HCEC 1CT (cell line): ENCODE measurements around the gene XPA.
A peak's percentile ranks its signal among the peaks of the same experiment; 100 is the strongest.

Experiments used
- DNase-seq: peaks from one replicate; pipeline ENCODE4 v3.0.0-alpha.2; 2017

XPA gene

DNA sequence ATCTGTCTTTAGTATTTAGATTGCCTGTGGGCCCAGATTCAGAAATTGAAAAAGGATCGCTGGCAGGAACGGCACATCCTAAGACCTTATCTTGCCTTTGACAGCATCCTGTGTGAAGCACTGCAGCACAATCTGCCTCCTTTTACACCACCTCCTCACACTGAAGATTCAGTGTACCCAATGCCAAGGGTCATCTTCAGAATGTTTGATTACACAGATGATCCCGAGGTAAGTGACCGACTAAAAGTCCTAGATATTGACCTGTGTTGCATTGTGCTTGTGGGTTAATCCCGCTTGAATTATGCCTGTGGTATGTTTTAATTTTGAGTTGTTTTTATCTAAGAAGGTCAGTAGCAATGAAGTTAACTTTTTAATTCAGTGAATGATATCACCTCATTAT lies 49.1 kb downstream of the XPA start:
- no peak for DNase-seq

- DNase-seq = no peak
Observed at GRCh38 chr9:97645720-97646119, 51.4 kb downstream of the XPA start.

GRCh38 chr9:97640325-97640724 lies 56.8 kb downstream of the XPA start:
- no peak for DNase-seq

- DNase-seq = no peak
Observed at GRCh38 chr9:97638666-97639065, 58.5 kb downstream of the XPA start.

GRCh38 chr9:97636903-97637302 lies 60.2 kb downstream of the XPA start:
- DNase-seq = no peak

GRCh38 chr9:97635026-97635425 lies 62.1 kb downstream of the XPA start:
- no peak for DNase-seq

DNA sequence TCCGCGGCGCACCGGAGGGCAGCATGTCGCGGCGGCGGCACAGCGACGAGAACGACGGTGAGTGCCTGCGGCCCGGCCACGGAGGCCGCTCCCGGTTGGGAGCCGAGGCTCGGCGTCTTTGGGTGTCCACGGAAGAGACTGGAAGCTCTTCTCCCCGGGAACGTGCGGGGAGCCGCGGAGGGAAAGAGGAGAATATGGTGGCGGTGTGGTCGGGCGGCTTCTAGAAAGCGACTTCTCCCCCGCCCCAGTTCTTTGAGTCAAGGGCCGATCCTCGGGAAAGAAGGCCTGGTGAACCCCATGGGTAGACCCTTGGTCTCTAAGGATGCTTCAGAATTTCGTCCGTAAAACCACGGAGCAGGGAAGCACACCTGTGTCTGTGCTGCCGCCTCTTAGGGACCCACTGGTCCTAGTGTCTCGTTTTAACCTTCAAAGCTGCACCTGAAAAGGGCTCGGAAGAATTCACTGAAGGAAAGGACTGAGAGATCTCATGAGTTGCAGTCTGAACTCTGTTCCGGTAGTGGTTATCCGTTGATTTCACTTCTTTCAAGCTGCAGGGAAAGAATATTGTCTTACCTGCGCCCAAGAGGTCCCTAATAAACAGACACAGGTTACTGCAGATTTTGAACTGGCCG lies 63.2 kb downstream of the XPA start:
- DNase-seq = no peak

GRCh38 chr9:97632985-97633858 lies 63.9 kb downstream of the XPA start, which contains the start of the genes NCBP1 and TSTD2:
Gene NCBP1 (plus strand): TSS chr9:97633821. CDS start chr9:97633882, 61 bp downstream.
Gene TSTD2 (minus strand): TSS chr9:97633368. CDS start chr9:97627562, 5,806 bp downstream.
- DNase-seq = peak; percentile 99

DNA sequence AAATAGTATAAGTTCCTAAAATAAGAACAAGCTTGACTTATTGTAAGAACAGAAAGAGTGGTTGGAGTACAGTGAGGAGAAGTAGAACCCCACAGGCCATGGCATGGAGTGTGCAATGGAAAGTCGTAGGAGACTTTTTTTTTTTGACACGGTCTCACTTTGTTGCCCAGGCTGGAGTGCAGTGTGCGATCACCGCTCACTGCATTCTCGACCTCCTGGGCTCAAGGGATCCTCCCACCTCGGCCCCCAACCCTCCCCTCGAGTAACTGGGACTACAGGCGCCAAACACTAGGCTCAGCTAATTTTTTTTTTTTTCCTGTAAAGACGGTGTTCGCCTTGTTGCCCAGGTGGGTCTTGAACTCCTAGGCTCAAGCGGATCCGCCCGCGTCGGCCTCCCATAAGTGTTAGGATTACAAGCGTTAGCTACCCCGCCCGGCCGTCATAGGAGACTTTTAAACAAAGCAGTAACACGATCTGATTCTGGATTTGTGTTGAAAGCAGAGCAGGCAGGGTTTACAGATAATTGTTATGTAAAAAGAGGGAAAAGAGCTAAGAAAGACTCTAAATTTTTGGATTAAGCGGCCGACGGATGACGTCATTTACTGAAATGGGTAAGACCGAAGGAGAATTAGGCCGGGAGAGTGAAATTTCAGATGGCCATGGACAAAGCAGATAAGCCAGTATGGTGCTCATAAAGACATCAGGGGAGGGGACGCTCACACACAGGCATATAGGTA lies 64.7 kb downstream of the XPA start:
- DNase-seq = peak; percentile 63

DNA sequence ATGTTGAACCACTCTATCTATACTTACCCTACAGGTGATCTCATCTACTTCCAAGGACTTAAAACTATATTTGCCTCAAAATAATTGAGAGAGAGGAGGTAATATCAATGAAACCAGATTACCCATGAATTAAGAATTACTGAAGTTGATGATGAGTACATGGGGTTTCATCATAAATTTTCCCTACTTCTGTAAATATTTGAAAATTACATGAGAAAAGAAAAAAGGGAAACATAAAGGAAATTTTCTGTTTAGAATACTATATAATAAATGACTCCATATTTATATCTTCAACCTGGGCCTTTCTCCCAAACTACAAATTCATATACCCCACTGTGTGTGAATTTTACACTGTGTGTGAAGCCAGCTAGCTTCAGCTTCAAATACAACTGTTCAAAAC lies 66.5 kb downstream of the XPA start:
- no peak for DNase-seq

- DNase-seq = no peak
Observed at GRCh38 chr9:97629156-97629555, 68.0 kb downstream of the XPA start.

DNA sequence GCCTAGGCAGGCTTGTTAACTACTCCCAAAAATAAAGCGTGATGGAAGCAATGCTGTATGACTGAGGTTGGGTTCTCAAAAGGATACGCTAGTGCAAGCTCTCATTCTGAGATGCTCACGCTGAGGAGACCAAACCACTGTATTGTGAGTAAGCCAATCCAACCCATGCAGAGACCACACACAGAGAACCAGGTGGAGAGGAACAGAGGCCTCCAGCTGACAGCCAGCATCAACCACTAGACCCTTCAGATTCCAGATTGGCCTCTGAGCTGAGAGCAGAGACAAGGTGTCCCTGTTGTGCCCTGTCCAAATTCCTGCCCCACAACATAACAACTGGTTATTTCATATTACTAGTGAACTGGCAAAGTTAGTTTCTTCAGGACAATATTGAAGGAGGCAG lies 68.5 kb downstream of the XPA start:
- no peak for DNase-seq

DNA sequence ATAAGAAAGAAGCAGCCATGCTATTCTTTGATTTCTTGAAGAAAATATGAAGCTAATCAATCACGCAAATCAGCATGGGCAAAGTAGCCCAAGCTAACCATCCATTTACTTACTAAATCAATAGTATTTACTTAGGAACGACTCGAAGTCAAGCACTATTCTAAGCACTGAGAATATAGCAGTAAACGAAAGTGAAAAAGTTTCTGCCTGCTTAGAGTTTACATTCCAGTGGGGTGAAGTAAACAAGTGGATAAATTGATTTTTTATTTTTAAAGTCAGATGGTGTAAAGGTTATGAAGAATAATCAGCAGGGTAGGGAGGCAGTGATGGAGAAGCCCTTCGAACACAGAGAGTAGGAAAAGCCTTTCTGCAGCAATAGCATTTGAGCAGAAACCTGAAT lies 69.5 kb downstream of the XPA start:
- no peak for DNase-seq

DNA sequence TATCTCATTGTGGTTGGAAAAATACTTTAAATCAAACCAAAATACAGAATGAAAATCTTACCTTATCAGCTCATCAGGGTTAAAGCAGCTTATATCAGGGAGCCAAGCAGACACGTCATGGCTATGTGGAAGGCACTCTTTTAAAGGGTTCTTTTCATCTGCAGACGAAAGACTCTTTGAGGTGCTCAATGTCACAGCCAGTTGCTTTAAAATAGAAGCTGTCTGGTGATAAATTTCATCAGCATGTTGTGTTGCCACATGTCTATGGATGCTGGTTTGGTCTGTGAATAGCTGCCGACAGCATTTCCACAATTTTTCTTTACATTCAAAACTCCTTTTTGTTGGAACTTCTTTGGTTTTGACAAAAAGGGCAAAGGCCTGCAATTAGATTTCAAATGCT lies 71.5 kb downstream of the XPA start:
- DNase-seq = no peak
